GM21526 (cell line): Measurements from ENCODE around the gene AQP2.
"Not testable (repeated sequence)": the region's sequence is repeated elsewhere in the genome, so short reads cannot be mapped to it uniquely, and the experiment has no call there.

Source experiments
- ATAC-seq: cut with Tn5 transposase; IDR thresholded peaks from one replicate; pipeline ENCODE4 v1.9.1; 2021; ENCODE audit warnings: moderate library complexity; ENCODE audit not compliant: unreplicated experiment, low FRiP score

The AQP2 gene

GRCh38 chr12:49984476-49985359 is 34.2 kb downstream of the AQP2 start:
- ATAC-seq = no peak

GRCh38 chr12:49985981-49986380 is 35.4 kb downstream of the AQP2 start:
- no peak for ATAC-seq

- ATAC-seq = not testable (repeated sequence)
These were observed 35.9 kb downstream of the AQP2 start for GRCh38 chr12:49986476-49986875.

- no peak for ATAC-seq
These were observed 37.2 kb downstream of the AQP2 start for GRCh38 chr12:49987625-49988303.

- ATAC-seq = not testable (repeated sequence)
These were observed 38.9 kb downstream of the AQP2 start for GRCh38 chr12:49989400-49989799.

GRCh38 chr12:49990273-49990672 is 39.7 kb downstream of the AQP2 start:
- ATAC-seq = no peak

- ATAC-seq = no peak
These were observed 47.9 kb downstream of the AQP2 start for GRCh38 chr12:49998453-49998852.

GRCh38 chr12:50003595-50003994 is 53.1 kb downstream of the AQP2 start:
- ATAC-seq = no peak

GRCh38 chr12:50004696-50005095 is 54.2 kb downstream of the AQP2 start:
- ATAC-seq = no peak

- ATAC-seq = no peak
These were observed 54.6 kb downstream of the AQP2 start for GRCh38 chr12:50005175-50005574.

GRCh38 chr12:50006280-50006679 is 55.7 kb downstream of the AQP2 start:
- ATAC-seq = no peak

- ATAC-seq = no peak
These were observed 56.4 kb downstream of the AQP2 start for GRCh38 chr12:50006754-50007442.
